NT2/D1 (cell line): ENCODE measurements around the gene CACNB2.

Experiments used
- SUZ12 ChIP-seq: IDR thresholded peaks from 2 replicates; pipeline ENCODE4 v1.6.1; 2011; ENCODE audit not compliant: insufficient read length, insufficient read depth; ENCODE audit errors: extremely low read depth
- YY1 ChIP-seq: IDR thresholded peaks from 2 replicates; pipeline ENCODE4 v1.6.1; 2011; ENCODE audit not compliant: insufficient read length, insufficient read depth
- ZNF274 ChIP-seq: IDR thresholded peaks from 2 replicates; pipeline ENCODE4 v1.6.1; 2011; ENCODE audit warnings: mild to moderate bottlenecking, low read depth, low read length

DNA sequence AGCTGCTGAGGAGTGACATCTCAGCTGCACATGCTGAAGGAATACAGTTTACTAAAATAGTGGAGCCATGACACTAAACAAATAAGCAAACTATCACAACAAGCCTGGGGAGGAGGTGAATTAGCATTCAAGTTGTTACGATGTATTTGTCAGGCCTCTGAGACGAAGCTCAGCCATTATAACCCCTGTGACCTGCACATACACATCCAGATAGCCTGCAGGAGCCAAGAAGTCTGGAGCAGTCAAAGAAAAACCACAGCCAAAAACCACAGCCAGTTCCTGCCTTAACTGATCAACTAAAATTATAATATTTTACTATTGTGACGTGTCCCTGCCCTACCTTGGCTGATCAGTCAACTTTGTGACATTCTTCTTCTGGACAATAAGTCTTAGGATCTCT lies 442.6 kb downstream of the CACNB2 start:
- TF ChIP-seq SUZ12 (no peak), YY1 (no peak), ZNF274 (no peak)
